GM19324 (cell line): Measurements from ENCODE around the gene CREB5.

Experiments used
- ATAC-seq: cut with Tn5 transposase; IDR thresholded peaks from one replicate; pipeline ENCODE4 v1.9.1; 2021; ENCODE audit warnings: mild to moderate bottlenecking, moderate library complexity; ENCODE audit not compliant: unreplicated experiment, low FRiP score

Gene CREB5

DNA sequence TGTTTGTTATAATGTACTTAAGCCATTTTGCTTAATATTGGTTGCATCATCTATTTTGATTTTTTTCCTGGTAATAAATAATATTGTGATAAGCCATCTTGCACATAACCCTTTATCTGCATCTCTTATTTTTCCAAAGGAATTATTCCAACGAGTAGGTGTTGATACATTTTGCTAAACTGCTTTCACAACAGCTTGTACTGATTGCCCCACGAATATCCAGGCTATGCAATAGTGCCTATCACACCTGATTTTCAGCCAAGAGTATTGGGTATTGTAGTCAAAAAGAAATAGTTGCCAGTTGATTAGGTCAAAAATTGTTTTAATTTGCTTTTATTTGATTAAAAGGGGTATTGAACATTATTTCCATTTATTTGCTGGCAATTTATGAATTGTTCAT, 20.7 kb downstream of the CREB5 start:
- no peak for ATAC-seq

DNA sequence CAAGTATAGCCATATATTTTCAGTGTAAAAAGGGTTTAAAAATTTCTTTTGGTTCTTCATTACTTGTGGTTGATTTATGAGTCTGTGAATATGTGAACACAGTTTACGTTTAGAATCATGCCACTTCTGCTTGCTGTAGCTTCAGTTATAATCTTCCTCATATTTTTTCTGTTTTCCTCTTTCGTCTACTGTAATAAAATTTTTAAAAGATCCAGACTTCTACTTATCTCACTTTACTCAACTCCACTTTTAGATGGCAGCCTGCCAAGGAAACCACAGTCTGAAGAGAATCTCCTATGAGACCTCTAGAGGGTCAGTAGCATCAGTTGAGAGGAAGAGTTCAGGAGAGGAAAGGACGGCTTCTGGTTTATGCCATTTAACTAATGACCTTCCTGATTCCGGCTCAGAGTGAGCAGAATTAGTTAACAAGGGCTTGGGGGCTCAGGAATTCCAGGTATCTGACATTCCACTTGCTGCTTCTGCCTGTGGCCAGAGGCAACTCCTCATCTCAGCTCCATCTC, 21.4 kb downstream of the CREB5 start:
- ATAC-seq, result no peak

DNA sequence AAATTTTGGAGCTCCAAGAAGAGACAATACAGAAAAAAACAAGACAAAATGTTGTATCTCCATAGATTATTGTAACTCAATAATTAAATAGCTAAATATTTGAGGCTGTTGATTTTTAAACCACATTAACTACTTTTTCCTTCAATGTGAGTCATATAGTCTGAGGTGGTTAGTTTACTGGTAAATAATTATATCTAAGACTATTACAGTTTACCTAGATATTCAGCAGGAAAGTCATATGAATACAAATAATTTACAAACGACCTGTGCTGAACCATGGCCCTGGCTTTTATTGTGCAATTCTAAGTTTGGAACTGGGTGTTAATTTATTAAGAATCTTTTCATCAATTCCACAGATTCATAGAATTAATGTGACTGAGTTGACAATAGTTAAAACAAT, 22.2 kb downstream of the CREB5 start:
- no peak for ATAC-seq

DNA sequence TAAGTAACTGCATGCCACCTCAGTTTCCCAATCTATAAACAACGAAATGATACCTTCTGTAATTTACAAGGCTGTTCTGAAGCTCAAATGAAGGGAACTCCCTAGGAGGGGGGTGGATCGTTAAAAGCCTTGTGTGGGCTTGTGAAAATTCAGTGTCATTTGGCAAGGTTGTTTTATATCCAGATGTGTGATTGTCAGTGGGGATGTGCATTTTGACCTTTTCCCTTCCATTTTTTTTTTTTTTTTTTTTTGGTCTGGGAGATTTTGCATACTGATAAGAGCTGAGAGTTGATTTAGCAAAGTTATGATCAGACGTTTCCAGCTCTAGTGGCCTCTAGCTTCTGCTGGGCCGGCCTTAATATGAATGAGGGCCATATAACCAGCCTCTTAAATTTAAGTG, 22.8 kb downstream of the CREB5 start:
- ATAC-seq, result no peak

DNA sequence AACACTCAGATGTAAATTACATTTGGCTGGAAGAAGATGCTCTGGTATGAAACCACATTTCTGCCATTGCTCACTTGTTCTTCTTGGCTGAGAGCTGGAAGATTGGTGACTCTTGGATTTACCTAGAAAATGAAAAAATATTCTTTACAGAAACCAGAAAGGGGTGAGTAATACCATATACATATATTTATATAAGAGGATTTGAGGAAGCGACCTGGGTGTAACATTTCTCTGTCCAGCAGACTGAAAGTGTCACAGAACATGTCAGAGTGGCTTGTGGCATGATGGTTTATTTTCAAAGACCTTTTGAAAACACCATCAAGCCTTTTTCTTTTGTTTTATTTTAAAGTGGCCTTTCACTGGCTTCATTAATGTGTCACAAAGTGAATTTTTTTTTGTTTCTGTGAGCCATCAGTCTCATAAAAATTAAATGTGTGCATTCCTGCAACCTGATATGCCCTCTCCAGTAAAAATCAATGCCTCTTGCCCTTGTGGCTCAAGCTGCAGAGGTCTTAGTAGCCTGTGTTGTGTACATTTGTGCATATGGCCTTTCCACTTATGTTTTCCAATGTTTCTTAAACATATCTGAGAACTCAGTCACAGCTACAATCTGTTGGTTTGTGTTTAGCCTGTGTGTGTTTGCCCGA, 23.5 kb downstream of the CREB5 start:
- ATAC-seq, result no peak

DNA sequence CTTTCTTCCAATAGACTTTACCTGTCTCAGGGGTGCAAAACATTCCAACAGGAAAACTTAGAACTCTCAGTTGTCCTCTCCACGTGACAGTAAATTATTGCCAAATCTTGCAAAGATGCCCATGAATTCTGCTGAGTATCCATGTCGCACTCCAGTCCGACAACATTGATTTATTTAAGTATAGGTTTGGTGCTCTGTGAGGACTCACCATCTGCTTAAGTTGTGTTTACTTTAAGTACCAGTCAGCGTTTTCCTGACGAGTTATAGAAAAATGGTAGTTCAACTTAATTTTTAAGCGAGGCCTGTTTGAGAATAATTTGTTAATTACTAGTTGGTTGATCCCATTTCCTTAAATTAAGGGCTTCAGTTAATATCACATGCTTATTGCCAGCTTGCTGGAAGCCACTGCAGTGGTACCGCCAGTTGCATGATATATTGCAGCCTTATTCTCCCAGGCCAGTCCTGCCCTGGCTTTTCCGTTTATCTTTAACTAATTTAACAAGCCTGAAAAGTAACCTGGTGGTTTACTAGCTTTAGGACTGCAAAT, 27.8 kb downstream of the CREB5 start:
- no peak for ATAC-seq

DNA sequence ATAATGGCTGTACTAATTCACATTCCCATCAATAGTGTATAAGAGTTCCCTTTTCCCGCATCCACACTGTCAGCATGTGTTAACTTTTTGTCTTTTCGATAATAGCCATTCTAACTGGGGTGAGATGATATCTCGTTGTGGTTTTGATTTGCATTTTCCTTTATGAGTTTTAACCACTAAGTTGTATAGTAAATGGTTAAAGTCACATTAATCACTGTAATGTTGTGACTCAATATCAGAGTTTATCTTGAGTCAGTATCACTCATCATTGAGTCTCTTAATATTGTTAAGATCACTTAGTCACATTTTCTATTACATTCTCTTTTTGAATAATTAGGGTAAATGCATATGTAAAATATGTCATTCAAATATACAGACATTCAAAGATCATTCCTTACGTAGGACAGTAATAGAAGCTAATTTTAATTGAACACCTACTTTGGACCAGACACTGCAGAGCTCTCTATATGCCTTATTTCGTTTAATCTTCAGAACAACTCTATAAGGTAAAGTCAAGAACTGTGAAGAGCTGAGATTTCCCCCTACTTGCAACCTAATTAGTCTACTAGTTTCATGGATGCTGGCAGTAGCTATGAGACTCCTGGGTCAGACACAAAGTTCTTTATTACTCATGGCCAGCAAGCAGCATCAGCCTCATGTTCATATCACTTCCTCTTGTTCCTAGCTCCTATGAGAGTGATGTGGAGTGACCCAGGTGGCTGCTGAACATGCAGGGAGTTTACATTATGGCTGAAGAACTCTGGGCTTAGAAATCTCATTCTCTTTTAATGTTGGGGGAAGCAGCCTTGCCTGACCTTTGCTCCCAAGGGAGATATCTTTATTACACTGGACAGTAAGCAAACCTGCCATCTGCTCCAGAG, 30.5 kb downstream of the CREB5 start:
- ATAC-seq, result no peak

DNA sequence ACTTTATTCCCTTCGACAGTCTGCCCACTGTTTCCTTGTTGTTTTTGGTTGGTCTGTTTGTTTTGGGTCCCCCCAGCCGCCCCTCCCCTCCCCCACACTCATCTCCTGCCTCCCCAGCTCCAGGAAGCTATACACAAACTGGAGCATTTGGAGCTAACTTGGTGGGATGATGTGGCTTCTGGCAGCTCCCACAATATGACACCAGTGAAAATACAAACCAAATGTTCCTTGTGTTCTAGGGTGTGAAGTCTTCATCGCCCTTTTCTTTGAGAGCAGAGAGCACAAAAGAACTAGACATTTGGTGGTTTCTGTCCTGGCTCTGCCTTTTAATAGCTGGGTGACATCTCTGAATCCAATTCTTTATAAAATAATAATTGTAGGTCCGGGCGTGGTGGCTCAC, 33.8 kb downstream of the CREB5 start:
- no peak for ATAC-seq

DNA sequence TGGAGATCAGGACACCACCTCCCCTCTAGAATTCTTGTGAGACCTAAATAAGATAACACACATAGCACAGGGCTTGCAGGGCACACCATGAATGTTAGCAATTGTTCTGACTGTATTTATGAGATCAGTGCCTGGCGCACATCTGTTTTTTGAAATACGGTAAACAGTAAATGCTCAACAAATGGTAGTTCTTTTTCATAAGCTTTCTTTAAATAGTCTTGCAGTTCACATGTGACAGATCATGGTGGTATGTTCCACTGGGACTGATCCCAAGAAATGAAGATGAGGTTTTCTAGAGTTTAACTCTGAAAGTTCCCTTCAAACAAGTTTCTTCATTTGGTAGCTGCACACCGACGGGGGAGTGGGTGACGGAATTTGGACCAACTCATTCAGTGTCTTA, 34.8 kb downstream of the CREB5 start:
- ATAC-seq, result no peak

DNA sequence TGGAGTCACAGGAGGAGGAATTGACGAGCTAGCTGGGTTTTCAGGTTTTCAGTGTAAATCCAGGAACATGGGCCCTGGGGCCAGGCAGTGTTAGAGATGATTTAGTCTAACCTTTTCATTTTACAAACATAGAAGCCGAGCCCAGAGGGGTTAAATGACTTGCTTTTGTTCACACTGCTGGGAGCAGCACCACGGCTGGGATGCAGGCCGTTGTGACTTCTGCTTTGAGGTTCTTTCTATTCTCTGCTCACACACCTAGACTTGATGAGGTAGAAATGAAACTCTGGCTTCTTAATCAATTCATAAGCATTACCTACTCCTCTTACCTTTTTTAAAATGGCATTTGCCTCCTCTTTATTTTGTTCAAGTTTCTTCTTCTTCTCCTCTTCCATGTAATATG, 36.4 kb downstream of the CREB5 start:
- no peak for ATAC-seq

DNA sequence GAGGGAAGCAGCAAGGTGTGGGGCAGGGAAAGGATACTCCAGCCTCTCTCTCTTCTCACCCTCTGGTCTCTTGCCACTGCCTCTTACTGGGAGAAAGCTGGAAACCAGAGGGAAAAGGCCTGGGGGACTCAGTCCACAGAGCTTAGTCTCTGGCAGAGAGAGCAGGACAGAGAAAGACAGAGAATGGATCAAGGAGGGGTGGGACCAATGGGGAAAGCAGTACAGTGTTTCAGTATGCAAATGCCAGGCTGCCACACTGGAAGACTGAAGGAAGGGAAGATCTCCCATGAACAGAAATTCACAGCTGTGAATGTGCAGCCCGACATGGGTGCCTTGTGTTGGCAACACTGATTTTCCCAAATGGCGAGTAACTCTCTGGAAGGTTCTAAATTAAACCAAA, 40.4 kb downstream of the CREB5 start:
- ATAC-seq, result no peak

DNA sequence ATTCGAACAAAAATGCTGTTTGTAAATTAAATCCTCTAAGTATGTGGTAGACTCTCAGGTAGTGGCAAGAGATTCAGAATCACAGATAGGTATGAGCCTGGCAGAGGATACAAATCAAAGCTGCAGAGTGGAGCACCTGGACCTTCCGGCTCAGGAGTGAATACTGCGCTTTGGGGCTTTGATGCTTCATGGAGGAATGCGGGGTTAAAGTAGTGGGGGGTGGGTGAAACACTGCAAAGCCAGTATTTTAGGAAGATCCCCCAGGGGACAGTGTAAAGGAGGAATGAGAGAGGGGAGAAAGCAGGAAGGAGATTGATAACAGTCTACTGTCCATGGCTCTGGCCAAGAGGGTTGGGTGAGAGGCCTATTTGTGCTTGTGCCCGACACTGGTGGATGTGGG, 43.2 kb downstream of the CREB5 start:
- no peak for ATAC-seq

DNA sequence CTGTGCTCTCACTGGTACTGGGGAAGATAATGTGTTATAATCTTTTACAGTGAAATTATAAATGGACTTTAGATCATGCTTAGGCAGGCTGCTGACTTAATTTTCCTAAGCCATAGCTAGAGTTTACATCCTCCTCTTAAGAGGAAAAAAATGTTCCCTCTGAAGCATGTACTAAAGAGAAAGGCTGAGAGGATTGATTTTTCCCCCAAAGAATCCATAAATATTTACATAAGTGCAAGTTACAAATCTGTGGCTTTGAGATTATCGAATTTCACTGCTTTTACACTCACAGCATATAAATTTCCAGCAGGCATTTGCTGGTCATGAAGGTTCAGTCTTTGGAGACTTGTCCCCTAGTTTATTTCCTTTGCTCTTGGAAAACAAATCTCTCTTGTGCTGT, 43.7 kb downstream of the CREB5 start:
- no peak for ATAC-seq

DNA sequence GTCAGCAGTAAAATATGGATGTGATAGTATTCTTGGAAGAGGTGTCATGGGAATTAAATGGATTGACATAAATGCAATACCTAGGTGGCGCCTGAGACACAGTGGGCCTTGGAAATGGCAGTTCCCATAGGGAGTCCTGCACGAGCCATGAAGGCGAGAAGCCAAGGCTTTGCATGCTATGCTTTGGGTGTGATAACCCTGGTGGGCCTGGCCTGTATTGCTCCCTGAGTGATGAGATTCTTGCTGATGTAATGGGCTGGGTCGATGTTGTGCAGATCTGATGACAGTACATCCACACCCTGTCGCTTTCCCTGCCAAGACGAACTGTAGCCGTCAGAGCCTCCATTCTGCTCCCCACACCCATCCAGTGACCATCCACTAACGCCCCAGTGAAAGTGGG, 46.4 kb downstream of the CREB5 start:
- no peak for ATAC-seq

DNA sequence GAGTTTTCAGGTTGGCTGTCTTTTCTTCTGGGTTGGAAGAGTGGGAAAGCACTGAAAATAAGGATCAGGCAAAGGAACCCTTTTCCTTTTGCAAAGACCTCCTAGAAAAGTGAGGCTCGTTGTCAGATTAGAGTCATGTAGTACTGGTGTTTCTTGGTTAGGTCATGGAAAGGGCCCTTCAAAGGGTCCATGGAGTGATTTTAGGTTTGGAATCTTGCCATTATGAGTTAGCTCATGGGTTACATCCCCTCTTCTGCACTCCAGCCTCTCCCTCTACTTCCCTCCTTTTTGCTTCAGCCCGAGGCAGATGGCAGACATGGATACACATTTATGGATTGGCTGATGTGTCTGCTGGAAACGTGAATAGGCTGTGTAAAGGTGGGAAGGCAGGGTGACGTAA, 47.0 kb downstream of the CREB5 start:
- no peak for ATAC-seq

DNA sequence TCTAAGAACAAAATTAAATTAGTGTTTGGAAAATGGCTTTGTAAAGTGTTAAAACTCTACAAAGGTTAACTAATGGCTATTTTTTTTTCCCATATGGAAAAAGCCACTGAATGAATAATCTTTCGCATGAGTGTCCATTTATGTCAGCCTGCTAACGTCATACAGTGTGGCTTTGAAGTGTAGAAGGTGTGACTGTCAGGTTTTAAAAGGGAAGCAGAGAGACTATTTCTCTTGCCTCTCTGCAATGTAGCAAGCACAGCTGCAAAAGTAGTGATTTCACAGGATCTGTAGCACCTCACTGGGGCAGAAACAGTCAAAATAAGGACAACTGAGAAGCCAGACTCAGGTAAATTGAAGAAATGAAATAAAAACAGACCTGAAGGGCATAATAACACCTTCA, 53.4 kb downstream of the CREB5 start:
- ATAC-seq, result no peak

DNA sequence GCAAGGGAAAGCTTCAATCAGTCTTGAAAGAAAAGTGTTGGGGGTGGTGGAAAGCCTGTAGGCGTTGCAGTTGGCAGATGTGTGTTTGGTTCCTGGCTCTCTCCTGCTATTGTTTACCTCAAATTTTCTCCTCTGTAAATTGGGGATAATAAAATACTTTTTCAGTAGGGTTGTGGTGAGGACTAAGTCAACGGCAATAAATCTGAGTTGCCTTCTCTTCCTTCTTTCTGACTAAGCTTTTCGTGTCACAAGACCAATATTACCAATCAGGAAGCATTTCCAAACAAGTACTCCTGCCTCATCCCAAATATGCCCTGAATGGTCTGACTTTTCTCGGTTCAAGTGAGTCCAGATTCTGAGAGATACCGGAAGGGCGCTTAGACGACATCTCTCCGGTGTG, 54.0 kb downstream of the CREB5 start:
- no peak for ATAC-seq

DNA sequence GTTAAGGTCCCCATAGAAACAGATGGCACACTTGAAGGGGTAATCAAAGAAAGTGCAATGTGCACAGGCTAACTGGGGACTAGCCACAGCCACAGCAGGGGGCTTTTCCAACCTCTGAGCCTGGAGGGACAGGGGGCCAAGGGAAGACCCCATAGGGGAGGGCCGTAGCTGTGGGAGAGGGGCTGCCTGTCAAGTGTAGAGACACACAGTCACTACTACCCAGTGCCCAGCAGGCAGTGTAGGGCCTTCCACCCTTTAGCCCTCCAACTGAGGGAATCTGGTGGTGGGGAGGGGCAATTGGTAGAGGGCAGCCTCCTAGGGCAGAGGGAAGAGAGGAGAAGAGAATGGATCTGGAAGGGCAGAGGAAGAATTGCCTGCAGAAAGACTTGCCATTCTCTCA, 54.6 kb downstream of the CREB5 start:
- no peak for ATAC-seq

DNA sequence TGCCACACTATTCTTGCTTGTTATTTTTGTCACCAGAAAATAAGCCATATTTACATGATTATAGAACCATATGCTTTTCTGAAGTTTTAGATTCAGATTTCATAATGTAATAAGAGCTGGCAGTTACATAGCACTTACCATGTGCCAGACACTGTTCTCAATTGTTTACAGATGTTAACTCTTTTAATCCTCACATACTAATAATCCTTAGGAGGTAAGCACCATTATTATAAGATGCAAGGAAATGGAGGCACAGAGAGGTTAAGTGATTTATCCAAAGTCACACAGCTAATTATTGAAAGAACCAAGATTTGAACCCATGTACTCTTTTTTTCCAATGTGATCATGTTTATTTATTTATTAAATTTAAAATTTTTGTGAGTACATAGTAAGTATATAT, 57.2 kb downstream of the CREB5 start:
- no peak for ATAC-seq

DNA sequence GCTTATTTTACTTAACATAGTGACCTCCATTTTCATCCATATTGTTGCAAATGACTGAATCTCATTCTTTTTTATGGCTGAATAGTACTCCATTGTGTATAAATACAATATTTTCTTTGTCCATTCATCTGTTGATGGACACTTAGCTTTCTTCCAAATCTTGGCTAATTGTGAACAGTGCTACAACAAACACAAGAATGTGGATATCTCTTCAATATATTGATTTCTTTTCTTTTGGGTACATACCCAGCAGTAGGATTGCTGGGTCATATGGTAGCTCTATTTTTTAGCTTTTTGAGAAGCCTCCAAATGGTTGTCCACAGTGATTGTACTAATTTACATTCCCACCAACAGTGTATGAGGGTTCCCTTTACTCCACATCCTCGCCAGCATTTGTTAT, 58.0 kb downstream of the CREB5 start:
- no peak for ATAC-seq

DNA sequence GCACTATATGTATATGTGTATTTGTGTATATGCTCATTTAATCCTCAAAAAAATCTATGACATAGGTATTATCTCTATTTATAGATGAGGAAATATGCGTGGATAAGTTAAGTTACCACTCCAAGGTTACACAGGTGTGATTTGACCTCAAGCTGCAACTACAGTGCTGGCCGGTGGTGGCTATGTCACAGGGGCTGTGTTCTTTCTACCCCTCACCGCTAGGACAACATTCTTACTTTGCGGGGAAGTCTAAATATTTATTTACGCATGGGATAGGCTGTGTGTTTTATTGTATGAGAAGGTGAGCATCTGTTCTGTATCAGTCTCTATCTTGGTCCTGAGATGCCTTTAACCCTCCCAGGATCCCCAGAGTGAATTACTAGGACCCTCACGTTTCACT, 60.0 kb downstream of the CREB5 start:
- ATAC-seq, result no peak
